Neural crest cell (in vitro differentiated cells): ENCODE measurements around the gene SLC46A1. TPM values are rescaled to one million over a fixed set of nuclear protein-coding genes. Genes with fewer than 3 reads are reported as not detected.

Experiments used
- DNase-seq: peaks from one replicate; pipeline ENCODE4 v3.0.0; 2021; ENCODE audit warnings: low read depth, mixed read lengths, low spot score
- H3K27ac Mint-ChIP-seq: one replicate; pipeline ENCODE4 v1.8.0; 2021; ENCODE audit warnings: mild to moderate bottlenecking, mixed read lengths; ENCODE audit not compliant: unreplicated experiment
- H3K27me3 Mint-ChIP-seq: 2 replicates; pipeline ENCODE4 v1.8.0; 2021; ENCODE audit warnings: low read depth, mild to moderate bottlenecking, mixed read lengths
- H3K36me3 Mint-ChIP-seq: 2 replicates; pipeline ENCODE4 v1.8.0; 2021; ENCODE audit warnings: low read depth, mild to moderate bottlenecking, mixed read lengths
- H3K4me1 Mint-ChIP-seq: 2 replicates; pipeline ENCODE4 v1.8.0; 2021; ENCODE audit warnings: mixed read lengths
- H3K4me3 Mint-ChIP-seq: one replicate; pipeline ENCODE4 v1.8.0; 2021; ENCODE audit warnings: mild to moderate bottlenecking, mixed read lengths
- H3K9me3 Mint-ChIP-seq: 2 replicates; pipeline ENCODE4 v1.8.0; 2021; ENCODE audit warnings: mixed read lengths
- total RNA-seq: library from RNA; stranded (reverse); gene quantifications from 2 replicates; pipeline ENCODE4 v1.2.1, GENCODE V29; 2021
- TF ChIP-seq, protein P1 (sequence below): fragments of 200-600 bp; sonication (generic); conservative IDR thresholded peaks from 2 replicates; pipeline ENCODE4 v1.5.0; 2021; ENCODE audit warnings: antibody characterized with exemption, mild to moderate bottlenecking

The SLC46A1 gene
- total RNA-seq, 1 donor from 2014 or later, result 16.8 TPM

DNA sequence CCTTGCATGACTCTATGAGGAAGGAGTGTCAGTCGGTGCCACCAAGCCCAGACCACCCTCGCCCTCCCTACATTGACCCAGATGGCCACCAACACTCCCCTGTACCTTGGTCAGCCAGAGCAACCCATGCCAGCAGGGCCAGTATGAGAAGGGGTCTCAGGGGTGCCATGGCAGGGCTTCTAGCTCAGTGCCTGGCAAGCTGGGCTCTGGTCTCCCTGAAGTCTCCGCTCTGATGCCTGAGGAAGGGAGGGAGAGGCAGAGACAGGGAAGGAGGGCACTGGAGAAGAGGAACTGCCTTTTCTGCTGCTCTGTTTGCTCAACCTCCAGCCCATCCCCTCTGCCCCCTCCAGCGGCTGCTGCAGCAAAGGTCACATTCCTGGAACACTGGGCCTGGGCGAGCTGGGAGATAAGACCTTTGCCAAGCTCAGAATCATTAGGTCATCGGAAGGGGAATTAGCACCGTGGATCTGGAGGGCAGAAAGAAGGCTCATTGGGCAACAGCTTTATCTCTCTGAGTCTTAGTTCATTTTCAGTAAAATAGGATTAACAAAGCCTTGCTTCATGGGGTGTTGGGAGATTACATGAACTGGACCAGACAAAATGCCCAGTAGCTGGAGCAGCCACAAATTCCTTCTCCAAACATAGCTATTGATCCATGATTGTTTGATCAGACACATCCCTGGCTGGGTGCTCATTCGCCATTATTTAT, 35.8 kb downstream of the SLC46A1 start, which contains the start of gene VTN:
VTN (minus strand) TSS at position 273 of the 709 bp plus-strand sequence; CDS start at position 169, 104 bp downstream.
- Mint-ChIP-seq H3K36me3 (peaks cover 2% of the 10 kb centered on the region), H3K4me1 (peaks cover 35% of the 10 kb centered on the region), H3K9me3 (no peaks in the 10 kb centered on the region), H3K27ac (peak within 1 kb of the TSS; percentile 75), H3K4me3 (peak within 1 kb of the TSS; percentile 90), H3K27me3 (peaks cover 2% of the 10 kb centered on the region)
- DNase-seq, result peak; percentile 16
- TF ChIP-seq, protein P1, sequence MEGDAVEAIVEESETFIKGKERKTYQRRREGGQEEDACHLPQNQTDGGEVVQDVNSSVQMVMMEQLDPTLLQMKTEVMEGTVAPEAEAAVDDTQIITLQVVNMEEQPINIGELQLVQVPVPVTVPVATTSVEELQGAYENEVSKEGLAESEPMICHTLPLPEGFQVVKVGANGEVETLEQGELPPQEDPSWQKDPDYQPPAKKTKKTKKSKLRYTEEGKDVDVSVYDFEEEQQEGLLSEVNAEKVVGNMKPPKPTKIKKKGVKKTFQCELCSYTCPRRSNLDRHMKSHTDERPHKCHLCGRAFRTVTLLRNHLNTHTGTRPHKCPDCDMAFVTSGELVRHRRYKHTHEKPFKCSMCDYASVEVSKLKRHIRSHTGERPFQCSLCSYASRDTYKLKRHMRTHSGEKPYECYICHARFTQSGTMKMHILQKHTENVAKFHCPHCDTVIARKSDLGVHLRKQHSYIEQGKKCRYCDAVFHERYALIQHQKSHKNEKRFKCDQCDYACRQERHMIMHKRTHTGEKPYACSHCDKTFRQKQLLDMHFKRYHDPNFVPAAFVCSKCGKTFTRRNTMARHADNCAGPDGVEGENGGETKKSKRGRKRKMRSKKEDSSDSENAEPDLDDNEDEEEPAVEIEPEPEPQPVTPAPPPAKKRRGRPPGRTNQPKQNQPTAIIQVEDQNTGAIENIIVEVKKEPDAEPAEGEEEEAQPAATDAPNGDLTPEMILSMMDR, result no peak

DNA sequence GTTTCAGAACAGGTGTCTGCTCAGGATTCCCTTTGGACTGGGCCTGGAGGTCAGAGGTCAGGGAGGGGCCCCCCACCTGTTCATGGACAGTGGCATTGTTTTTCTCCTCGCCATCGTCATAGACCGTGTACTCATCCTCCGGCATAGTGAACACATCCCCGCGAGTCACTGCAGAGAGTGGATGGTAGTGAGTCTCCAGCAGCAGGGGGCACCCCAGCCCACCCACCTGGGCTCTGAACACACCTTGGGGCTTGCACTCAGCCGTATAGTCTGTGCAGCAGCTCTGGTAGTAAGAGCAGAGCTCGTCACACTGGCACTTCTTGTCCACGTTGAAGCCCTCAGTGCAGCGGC, 36.4 kb downstream of the SLC46A1 start:
- Mint-ChIP-seq H3K9me3 (no peaks in the 10 kb centered on the region), H3K27me3 (peaks cover 2% of the 10 kb centered on the region), H3K36me3 (no peaks in the 10 kb centered on the region), H3K4me3 (peak overlapping the region; percentile 90), H3K4me1 (peaks cover 32% of the 10 kb centered on the region), H3K27ac (no peak overlapping the region)
- TF ChIP-seq, protein P1, result no peak
- no peak for DNase-seq

DNA sequence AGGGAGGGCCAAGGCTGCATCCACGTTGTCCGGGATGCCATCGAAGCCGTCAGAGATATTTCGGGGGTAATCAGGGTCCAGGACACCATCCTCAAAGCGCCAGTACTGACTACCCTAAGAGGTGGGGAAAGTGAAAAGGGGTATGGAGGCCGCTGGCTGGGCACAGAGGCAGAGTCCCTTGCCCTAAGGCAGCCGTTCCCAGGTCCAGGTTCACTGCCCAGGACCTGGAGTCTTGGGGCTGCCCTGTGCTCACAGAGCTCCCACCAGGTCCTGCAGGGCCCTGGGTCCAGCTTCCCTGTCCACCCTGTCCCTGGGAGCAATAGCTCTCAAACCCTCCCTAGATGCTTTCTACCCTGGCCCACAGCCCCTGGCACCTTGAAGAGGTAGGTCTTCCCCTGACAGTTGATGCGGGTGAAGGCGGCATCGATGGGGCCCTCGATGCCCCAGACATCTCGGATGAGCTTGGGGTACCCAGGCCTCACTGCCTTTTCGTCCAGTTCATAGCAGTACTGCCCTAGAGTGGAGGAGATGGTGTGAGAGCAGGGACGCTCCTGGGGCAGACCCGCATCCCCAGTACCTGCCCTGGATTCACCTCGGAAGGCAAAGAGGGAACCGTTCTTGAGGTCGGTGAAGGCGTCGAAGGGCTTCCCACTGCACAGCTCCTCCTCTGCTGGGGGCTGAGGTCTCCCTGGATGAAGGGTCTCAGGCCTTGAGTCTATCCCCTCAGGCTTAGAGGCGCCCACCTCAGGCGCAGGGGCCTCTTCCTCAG, 36.9 kb downstream of the SLC46A1 start:
- Mint-ChIP-seq H3K27ac (no peak overlapping the region), H3K4me3 (peak overlapping the region; percentile 62), H3K9me3 (no peaks in the 10 kb centered on the region), H3K27me3 (peaks cover 2% of the 10 kb centered on the region), H3K36me3 (no peaks in the 10 kb centered on the region), H3K4me1 (peaks cover 32% of the 10 kb centered on the region)
- DNase-seq, result no peak
- TF ChIP-seq, protein P1, result no peak

DNA sequence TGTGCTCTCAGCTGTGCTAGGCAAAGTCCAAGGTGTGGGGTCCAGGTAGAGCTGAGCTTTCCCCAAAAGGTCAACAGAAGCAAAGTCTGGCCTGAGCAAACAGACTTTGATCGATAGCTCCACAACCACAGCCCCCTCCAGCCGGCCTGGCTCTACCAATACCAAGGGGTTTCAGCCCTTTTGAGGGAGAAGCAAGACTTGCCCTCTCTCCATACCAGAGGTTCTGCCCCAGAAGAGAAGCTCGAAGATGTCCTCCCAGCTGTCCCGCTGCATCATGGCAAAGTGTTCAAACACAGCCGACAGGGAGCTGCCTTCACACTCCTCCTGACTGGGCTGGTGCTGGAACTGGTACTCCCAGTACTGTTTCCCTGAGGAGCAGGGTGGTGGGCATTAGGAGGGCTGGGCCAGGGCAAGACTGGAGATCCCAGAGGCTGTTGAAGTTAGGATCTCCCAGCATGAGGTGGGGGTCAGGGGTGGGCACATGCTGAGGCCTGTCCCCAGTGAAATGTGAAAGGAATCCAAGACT, 37.6 kb downstream of the SLC46A1 start:
- Mint-ChIP-seq H3K4me3 (peak overlapping the region; percentile 51), H3K36me3 (no peaks in the 10 kb centered on the region), H3K27me3 (no peaks in the 10 kb centered on the region), H3K4me1 (peaks cover 28% of the 10 kb centered on the region), H3K9me3 (no peaks in the 10 kb centered on the region), H3K27ac (no peak overlapping the region)
- no peak for DNase-seq
- TF ChIP-seq, protein P1, result no peak

DNA sequence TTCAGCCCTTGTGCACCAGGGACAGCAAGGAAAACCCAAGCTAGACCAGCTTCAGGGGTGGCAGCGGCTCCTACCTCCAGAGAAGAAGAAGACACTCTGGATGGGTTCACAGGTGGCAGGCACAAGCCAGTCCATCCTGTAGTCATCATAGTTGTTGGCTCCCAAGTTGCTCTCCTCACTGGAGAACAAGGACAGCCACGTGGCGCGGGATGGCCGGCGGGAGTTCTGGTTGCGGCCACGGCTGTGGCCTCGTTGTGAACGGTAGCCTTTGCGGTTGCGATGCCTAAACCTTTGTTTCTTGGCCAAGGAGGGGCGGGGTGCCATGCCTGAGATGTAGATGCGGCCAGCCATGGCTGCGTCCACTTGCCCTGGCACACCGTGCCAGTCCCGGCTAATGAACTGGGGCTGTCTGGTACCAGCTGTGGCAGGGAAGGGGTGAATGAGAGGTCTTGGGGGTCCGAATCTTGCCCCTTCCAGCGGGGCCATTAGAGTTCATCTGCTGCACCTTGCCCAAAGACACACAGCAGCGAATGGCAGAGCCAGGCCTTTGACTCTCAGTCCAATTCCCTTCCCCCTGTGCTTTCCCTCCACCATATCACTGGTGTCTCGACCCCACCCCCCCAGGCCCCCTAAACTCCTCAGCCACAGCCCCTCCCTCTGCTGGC, 38.2 kb downstream of the SLC46A1 start:
- H3K4me1 Mint-ChIP-seq, result peaks cover 22% of the 10 kb centered on the region
- H3K4me3 Mint-ChIP-seq, result peak overlapping the region; percentile 51
- DNase-seq, result no peak
- H3K9me3 Mint-ChIP-seq, result no peaks in the 10 kb centered on the region
- no peaks in the 10 kb centered on the region for H3K36me3 Mint-ChIP-seq
- TF ChIP-seq, protein P1, result no peak
- no peaks in the 10 kb centered on the region for H3K27me3 Mint-ChIP-seq
- H3K27ac Mint-ChIP-seq, result no peak overlapping the region
